Right ventricle myocardium superior (tissue), 1 donor: ENCODE results near the gene DPM1. TPM values are rescaled to one million over a fixed set of nuclear protein-coding genes. Genes with fewer than 3 reads are reported as not detected.

ENCODE experiments used
- total RNA-seq: library from RNA; stranded (reverse); fragmentation: NEBNext Ultra II Directional; extraction: Animal tissue kit (Norgen Biotek cat#: 25700); gene quantifications from one replicate; pipeline ENCODE4 v1.2.1, GENCODE V29; 2021
- donor health status: DM: no; HTN: yes; CAD: no; lungs with severe emphysema.

DPM1 gene
- total RNA-seq, 1 donor from 2014 or later, result 36.3 TPM

Other genes starting within 250 kb of the DPM1 start
- gene PARD6B, start 227.0 kb downstream of the DPM1 start, total RNA-seq, result 4.7 TPM
- gene BCAS4, start 163.5 kb downstream of the DPM1 start, total RNA-seq, result 2.6 TPM
- gene ADNP, start 27.1 kb downstream of the DPM1 start, total RNA-seq, result 28.8 TPM
- 2.9 TPM for gene MOCS3, start 286 bp upstream of the DPM1 start, total RNA-seq
- gene KCNG1, start 64.6 kb upstream of the DPM1 start, total RNA-seq, result 0.32 TPM